NB4 (cell line): ENCODE results near the gene TLN1.

Experiments used
- DNase-seq: peaks from one replicate; pipeline ENCODE4 v3.0.0; 2010; ENCODE audit warnings: low read depth
- H3K4me3 ChIP-seq: one replicate; pipeline ENCODE4 v1.5.1; 2011; ENCODE audit warnings: mild to moderate bottlenecking, low read depth, low read length, moderate library complexity
- MAX ChIP-seq: IDR thresholded peaks from 2 replicates; pipeline ENCODE4 v1.6.1; 2011; ENCODE audit warnings: low read depth, low read length
- MYC ChIP-seq: IDR thresholded peaks from 2 replicates; pipeline ENCODE4 v1.6.1; 2011; ENCODE audit warnings: low read depth, low read length
- POLR2A ChIP-seq: IDR thresholded peaks from 2 replicates; pipeline ENCODE4 v1.6.1; 2011; ENCODE audit warnings: mild to moderate bottlenecking; ENCODE audit not compliant: insufficient read length; ENCODE audit errors: extremely low read depth
- TF ChIP-seq, protein P1 (sequence below): IDR thresholded peaks from one replicate; pipeline ENCODE4 v1.5.1; 2012; ENCODE audit warnings: low read depth, low read length

The TLN1 gene

GRCh38 chr9:35731415-35732184 lies 395 bp downstream of the TLN1 start:
- peak; percentile 27 for DNase-seq
- TF ChIP-seq MYC (no peak), POLR2A (no peak), MAX (no peak)
- TF ChIP-seq, protein P1, sequence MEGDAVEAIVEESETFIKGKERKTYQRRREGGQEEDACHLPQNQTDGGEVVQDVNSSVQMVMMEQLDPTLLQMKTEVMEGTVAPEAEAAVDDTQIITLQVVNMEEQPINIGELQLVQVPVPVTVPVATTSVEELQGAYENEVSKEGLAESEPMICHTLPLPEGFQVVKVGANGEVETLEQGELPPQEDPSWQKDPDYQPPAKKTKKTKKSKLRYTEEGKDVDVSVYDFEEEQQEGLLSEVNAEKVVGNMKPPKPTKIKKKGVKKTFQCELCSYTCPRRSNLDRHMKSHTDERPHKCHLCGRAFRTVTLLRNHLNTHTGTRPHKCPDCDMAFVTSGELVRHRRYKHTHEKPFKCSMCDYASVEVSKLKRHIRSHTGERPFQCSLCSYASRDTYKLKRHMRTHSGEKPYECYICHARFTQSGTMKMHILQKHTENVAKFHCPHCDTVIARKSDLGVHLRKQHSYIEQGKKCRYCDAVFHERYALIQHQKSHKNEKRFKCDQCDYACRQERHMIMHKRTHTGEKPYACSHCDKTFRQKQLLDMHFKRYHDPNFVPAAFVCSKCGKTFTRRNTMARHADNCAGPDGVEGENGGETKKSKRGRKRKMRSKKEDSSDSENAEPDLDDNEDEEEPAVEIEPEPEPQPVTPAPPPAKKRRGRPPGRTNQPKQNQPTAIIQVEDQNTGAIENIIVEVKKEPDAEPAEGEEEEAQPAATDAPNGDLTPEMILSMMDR: no peak
- peak overlapping the region; percentile 90 for H3K4me3 ChIP-seq

- no peak for DNase-seq
- TF ChIP-seq, protein P1: no peak
- TF ChIP-seq POLR2A: no peak
- no peak for TF ChIP-seq MAX
- TF ChIP-seq MYC: no peak
- H3K4me3 ChIP-seq: peak overlapping the region; percentile 90
These were observed 1.5 kb downstream of the TLN1 start for GRCh38 chr9:35730486-35730854.

DNA sequence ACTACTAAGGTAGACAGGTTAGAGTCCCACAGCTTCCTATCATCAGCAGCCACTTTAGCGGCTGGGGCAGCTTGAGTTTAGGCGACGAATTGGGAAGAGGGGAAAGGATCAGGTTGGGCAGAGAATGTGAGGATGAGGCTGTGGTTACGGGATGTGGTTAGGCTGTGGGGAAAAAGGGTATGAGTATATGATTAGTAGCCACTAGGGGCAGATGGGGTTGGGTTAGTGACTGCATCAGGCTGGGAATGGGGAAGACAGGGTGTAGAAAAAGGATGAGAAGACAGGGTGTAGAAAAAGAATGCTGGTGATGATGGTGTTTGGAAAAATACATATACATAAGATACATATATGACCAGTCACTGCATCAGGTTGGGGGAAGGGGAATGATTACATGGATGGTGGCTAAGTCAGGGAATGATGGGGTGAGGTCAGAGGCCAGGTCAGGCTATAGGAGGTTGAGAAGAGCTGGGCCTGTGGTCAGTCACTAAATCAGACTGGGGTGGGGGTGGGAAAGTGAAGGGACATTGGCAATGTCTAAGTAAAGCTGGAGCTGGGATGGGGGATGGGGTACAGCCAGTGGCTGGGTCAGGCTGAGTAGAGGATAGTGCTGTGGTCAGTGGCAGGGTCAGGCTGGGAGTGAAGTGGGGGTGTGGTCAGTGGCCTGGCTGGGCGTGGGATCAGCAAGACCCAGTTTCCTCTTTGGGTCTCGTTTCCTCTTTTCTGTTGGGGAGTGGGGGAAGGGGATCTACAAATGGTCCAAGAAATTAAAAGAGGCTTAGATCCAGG lies 2.1 kb downstream of the TLN1 start:
- no peak for TF ChIP-seq MAX
- TF ChIP-seq, protein P1: peak; percentile 35
- DNase-seq: peak; percentile 70
- peak overlapping the region; percentile 90 for H3K4me3 ChIP-seq

DNA sequence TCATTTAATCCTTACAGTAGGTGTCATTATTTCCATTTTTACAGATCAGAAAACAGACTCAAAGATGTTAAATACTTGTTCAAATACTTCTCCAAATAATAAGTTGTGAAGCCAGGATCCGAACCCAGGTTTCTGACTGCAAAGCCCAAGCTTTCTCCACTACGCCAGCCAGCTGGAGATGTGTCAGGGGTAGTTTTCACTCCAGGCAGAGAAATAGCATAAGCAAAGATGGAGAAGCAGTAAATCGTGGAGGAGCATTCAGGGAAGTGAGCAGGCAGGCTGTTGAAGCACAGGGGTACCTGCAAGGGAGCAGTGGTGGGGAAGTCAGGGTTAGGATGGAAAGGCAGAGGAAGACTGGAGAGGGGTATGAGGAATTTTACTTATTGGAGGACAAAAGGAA lies 2.9 kb downstream of the TLN1 start:
- TF ChIP-seq, protein P1: no peak
- TF ChIP-seq MYC: no peak
- TF ChIP-seq MAX: no peak
- TF ChIP-seq POLR2A: no peak
- DNase-seq: no peak
- H3K4me3 ChIP-seq: peak overlapping the region; percentile 90

DNA sequence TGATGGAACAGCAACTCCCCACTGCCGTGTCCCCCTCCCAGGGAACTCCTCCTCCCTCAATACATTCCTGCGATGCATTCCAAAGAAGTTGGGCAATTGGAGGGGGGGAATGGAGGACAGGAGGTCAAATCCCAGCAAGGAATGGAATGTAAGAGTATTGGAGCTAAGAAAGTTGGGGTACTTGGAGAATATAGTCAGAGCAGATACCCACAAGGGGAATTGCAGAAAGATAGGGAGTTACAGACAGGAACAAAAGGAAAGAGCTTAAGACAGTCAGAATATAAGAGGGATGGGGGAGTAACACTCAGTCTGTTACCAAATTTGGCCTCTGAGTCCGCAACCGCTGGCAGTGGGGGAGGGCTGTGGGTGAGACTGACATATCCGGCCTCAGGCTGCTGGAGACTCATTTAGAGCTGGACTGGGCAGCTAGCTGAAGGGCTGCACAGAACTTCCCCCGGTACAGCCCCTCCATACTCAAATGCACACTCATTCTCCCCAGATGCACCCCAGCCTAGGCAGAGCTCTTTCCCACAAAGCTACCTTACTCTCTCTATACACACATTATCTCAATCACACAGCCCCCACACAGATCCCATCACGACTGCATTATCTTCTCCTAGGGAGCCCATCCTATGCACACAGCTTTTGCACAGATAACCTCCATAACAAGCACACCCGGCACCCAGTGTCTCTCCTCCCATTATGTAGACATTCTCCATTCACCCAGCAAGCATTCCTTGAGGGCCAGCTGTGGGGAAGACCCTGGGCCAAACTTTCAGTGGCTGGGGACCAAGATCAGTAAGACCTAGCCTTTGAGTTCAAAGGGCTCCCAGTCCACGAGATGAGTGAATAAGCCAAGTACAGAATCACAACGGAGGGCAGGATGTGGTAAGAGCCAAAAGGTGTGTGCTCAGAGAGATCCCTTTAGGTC lies 3.7 kb downstream of the TLN1 start:
- peak; percentile 92 for DNase-seq
- TF ChIP-seq, protein P1: no peak
- TF ChIP-seq MAX (0 out of 2 replicates have a peak, but pooled peaks have one; percentile 19), MYC (no peak), POLR2A (no peak)
- peak overlapping the region; percentile 90 for H3K4me3 ChIP-seq
